Nephron progenitor cell (in vitro differentiated cells): Measurements from ENCODE around the gene PUM1.
"Not testable (repeated sequence)": the region's sequence is repeated elsewhere in the genome, so short reads cannot be mapped to it uniquely, and the experiment has no call there.

Experiments
- DNase-seq: peaks from one replicate; pipeline ENCODE4 v3.0.0; 2021
- H3K27ac Mint-ChIP-seq: 2 replicates; pipeline ENCODE4 v1.8.0; 2021; ENCODE audit warnings: mild to moderate bottlenecking, moderate library complexity, mixed read lengths
- H3K27me3 Mint-ChIP-seq: 2 replicates; pipeline ENCODE4 v1.8.0; 2021; ENCODE audit warnings: mild to moderate bottlenecking, low read depth, mixed read lengths; ENCODE audit not compliant: poor library complexity
- H3K36me3 Mint-ChIP-seq: 2 replicates; pipeline ENCODE4 v1.8.0; 2021; ENCODE audit warnings: low read depth, mixed read lengths
- H3K4me1 Mint-ChIP-seq: 2 replicates; pipeline ENCODE4 v1.8.0; 2021; ENCODE audit warnings: mixed read lengths
- H3K4me3 Mint-ChIP-seq: 2 replicates; pipeline ENCODE4 v1.8.0; 2021; ENCODE audit warnings: mild to moderate bottlenecking, moderate library complexity, mixed read lengths
- H3K9me3 Mint-ChIP-seq: 2 replicates; pipeline ENCODE4 v1.8.0; 2021; ENCODE audit warnings: mild to moderate bottlenecking, moderate library complexity, mixed read lengths
- CTCF ChIP-seq: fragments of 200-600 bp; sonication (generic); IDR thresholded peaks from 2 replicates; pipeline ENCODE4 v1.5.0; 2021; ENCODE audit warnings: antibody characterized with exemption

The PUM1 gene

GRCh38 chr1:31105646-31106045 is 40.1 kb upstream of the PUM1 start:
- Mint-ChIP-seq H3K4me1 (peaks cover 14% of the 10 kb centered on the region), H3K36me3 (no peaks in the 10 kb centered on the region), H3K4me3 (no peak overlapping the region), H3K9me3 (no peaks in the 10 kb centered on the region), H3K27ac (no peak overlapping the region), H3K27me3 (peaks cover 4% of the 10 kb centered on the region)
- DNase-seq = no peak
- TF ChIP-seq CTCF = no peak

DNA sequence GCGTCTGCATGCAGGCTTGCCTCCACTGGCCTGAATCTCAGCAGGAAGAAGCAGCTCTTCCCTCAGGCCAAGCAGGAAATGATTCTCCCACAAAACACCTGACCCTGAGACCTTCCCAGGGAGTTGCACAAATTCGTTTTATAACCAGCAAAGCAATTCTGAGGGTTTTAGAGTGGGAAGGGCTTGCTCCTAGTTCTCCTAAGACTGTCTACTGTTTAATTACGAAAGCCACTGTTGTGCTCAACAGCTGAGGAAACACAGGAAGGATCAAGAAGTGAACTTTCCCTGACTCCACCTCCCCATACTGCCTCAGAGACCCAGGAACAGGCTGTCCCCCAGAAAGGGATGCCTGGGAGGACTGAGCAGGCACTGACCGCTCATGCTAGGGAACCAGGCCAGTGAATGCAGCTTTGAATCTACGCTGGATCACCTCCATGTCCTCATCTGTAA is 37.0 kb upstream of the PUM1 start:
- Mint-ChIP-seq H3K36me3 (no peaks in the 10 kb centered on the region), H3K4me1 (peaks cover 15% of the 10 kb centered on the region), H3K4me3 (no peak overlapping the region), H3K27me3 (no peaks in the 10 kb centered on the region), H3K9me3 (no peaks in the 10 kb centered on the region), H3K27ac (no peak overlapping the region)
- TF ChIP-seq CTCF = no peak
- no peak for DNase-seq

DNA sequence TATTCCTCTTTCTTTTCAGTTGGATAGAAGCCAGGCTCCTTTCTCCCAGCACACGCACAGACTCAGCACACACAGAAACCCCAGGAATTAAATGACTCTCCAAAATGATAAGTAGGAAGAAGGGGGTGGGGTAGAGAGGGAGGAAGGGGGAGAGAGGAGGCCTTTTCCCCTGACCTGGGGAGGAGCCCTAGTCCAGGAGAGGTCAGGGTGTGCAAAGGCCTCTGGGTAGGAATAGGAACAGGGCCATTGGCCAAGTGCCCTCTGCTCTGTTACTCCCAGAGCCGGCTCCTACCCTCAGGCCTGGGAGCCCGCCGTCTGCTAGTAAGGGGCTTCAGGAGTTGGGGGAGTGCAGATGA is 35.6 kb upstream of the PUM1 start:
- no peak for TF ChIP-seq CTCF
- Mint-ChIP-seq H3K4me3 (no peak overlapping the region), H3K4me1 (peaks cover 15% of the 10 kb centered on the region), H3K27ac (no peak overlapping the region), H3K27me3 (no peaks in the 10 kb centered on the region), H3K36me3 (no peaks in the 10 kb centered on the region), H3K9me3 (no peaks in the 10 kb centered on the region)
- no peak for DNase-seq

- H3K9me3 Mint-ChIP-seq = no peaks in the 10 kb centered on the region
- H3K27ac Mint-ChIP-seq = peak overlapping the region; percentile 47
- peaks cover 15% of the 10 kb centered on the region for H3K4me1 Mint-ChIP-seq
- no peaks in the 10 kb centered on the region for H3K36me3 Mint-ChIP-seq
- no peak for TF ChIP-seq CTCF
- H3K27me3 Mint-ChIP-seq = no peaks in the 10 kb centered on the region
- no peak overlapping the region for H3K4me3 Mint-ChIP-seq
- no peak for DNase-seq
These were observed 33.9 kb upstream of the PUM1 start for GRCh38 chr1:31099293-31100032.

DNA sequence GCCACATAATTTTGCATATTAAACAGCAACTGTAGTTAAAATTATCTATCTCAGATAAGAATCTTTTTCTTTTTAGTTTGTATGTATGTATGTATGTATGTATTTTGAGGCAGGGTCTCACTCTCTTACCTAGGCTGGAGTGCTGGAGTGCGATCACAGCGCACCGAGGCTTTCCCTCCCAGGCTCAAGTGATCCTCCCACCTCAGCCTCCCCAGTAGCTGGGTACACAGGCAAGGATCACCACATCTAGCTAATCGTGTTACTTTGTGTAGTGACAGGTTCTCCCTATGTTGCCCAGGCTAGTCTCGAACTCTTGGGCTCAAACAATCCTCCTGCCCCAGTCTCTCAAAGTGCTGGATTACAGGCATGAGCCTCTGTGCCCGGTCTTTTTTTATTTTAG is 30.5 kb upstream of the PUM1 start:
- H3K36me3 Mint-ChIP-seq = no peaks in the 10 kb centered on the region
- no peak for DNase-seq
- H3K27me3 Mint-ChIP-seq = peaks cover 3% of the 10 kb centered on the region
- peaks cover 5% of the 10 kb centered on the region for H3K4me1 Mint-ChIP-seq
- TF ChIP-seq CTCF = no peak
- H3K4me3 Mint-ChIP-seq = no peak overlapping the region
- H3K27ac Mint-ChIP-seq = no peak overlapping the region
- H3K9me3 Mint-ChIP-seq = no peaks in the 10 kb centered on the region

GRCh38 chr1:31095298-31095981 is 29.9 kb upstream of the PUM1 start:
- no peak overlapping the region for H3K4me3 Mint-ChIP-seq
- no peak for DNase-seq
- no peaks in the 10 kb centered on the region for H3K9me3 Mint-ChIP-seq
- TF ChIP-seq CTCF = no peak
- no peak overlapping the region for H3K27ac Mint-ChIP-seq
- H3K4me1 Mint-ChIP-seq = no peaks in the 10 kb centered on the region
- no peaks in the 10 kb centered on the region for H3K36me3 Mint-ChIP-seq
- peaks cover 3% of the 10 kb centered on the region for H3K27me3 Mint-ChIP-seq

GRCh38 chr1:31088081-31088480 is 22.6 kb upstream of the PUM1 start:
- DNase-seq, H3K27ac Mint-ChIP-seq, H3K4me3 Mint-ChIP-seq, H3K9me3 Mint-ChIP-seq, H3K27me3 Mint-ChIP-seq, H3K36me3 Mint-ChIP-seq, H3K4me1 Mint-ChIP-seq: not testable (repeated sequence)
